ENCODE results near the gene SLC25A11. TPM values are rescaled to one million over a fixed set of nuclear protein-coding genes. Genes with fewer than 3 reads are reported as not detected.
A peak's percentile ranks its signal among the peaks of the same experiment; 100 is the strongest.

SLC25A11 gene
- total RNA-seq, 1 donor from 2014 or later, result 47.5 TPM

DNA sequence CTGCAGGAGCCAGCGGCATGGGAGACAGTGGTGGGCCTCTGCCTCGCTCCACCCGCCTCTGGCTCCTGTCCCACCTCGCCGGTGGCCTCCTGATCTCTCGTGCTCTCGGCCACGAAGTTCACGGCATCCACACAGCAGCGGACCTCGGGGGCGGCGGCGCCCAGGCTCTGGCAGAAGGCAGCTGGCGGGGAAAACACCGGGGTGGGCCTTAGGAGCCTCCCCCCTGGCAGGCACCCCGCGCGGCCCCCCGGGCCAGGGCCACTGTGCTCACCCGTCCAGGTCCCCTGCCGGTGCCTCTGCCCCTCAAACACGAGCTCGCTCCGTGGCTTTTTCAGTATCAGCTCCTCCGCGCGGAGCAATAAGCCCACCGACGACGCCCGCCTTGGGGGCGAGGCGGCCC, 40.9 kb downstream of the SLC25A11 start:
- Mint-ChIP-seq H3K9me3 (ENCODE audit: unreplicated experiment) (no peaks in the 10 kb centered on the region), H3K27ac (ENCODE audit: unreplicated experiment) (no peak overlapping the region), H3K27me3 (ENCODE audit: unreplicated experiment) (peaks cover 26% of the 10 kb centered on the region), H3K4me3 (ENCODE audit: unreplicated experiment) (peak overlapping the region; percentile 87), H3K36me3 (ENCODE audit: low read depth, unreplicated experiment) (peaks cover 25% of the 10 kb centered on the region), H3K4me1 (ENCODE audit: unreplicated experiment) (peaks cover 10% of the 10 kb centered on the region)
- DNase-seq (ENCODE audit: low spot score), result no peak
- TF ChIP-seq, protein P1, sequence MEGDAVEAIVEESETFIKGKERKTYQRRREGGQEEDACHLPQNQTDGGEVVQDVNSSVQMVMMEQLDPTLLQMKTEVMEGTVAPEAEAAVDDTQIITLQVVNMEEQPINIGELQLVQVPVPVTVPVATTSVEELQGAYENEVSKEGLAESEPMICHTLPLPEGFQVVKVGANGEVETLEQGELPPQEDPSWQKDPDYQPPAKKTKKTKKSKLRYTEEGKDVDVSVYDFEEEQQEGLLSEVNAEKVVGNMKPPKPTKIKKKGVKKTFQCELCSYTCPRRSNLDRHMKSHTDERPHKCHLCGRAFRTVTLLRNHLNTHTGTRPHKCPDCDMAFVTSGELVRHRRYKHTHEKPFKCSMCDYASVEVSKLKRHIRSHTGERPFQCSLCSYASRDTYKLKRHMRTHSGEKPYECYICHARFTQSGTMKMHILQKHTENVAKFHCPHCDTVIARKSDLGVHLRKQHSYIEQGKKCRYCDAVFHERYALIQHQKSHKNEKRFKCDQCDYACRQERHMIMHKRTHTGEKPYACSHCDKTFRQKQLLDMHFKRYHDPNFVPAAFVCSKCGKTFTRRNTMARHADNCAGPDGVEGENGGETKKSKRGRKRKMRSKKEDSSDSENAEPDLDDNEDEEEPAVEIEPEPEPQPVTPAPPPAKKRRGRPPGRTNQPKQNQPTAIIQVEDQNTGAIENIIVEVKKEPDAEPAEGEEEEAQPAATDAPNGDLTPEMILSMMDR (IDR thresholded peaks at IDR 0.05; ENCODE audit: unreplicated experiment), result no peak

DNA sequence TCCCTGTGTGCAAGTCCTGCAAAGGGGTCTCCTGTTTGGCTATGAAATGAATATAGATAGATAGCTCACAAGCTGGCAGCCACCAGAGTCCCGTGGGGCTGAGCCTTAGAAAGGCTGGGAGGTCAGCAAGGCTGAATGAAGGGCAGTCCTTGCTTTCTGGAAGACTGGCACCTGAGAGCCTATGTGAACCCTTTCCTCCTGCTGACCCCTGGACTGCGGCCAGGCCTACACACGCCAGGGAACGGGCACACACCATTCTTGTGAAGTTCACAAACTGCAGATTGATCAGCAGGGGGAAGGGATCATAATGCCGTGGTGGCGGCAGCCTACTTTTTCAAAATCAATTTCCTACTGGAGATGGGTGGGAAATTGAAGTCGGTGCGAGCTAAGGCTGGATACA, 41.5 kb downstream of the SLC25A11 start:
- TF ChIP-seq, protein P1 (IDR thresholded peaks at IDR 0.05; ENCODE audit: unreplicated experiment), result no peak
- Mint-ChIP-seq H3K27me3 (ENCODE audit: unreplicated experiment) (peaks cover 24% of the 10 kb centered on the region), H3K9me3 (ENCODE audit: unreplicated experiment) (no peaks in the 10 kb centered on the region), H3K27ac (ENCODE audit: unreplicated experiment) (no peak overlapping the region), H3K4me3 (ENCODE audit: unreplicated experiment) (peak overlapping the region; percentile 87), H3K4me1 (ENCODE audit: unreplicated experiment) (peaks cover 10% of the 10 kb centered on the region), H3K36me3 (ENCODE audit: low read depth, unreplicated experiment) (peaks cover 25% of the 10 kb centered on the region)
- no peak for DNase-seq (ENCODE audit: low spot score)

DNA sequence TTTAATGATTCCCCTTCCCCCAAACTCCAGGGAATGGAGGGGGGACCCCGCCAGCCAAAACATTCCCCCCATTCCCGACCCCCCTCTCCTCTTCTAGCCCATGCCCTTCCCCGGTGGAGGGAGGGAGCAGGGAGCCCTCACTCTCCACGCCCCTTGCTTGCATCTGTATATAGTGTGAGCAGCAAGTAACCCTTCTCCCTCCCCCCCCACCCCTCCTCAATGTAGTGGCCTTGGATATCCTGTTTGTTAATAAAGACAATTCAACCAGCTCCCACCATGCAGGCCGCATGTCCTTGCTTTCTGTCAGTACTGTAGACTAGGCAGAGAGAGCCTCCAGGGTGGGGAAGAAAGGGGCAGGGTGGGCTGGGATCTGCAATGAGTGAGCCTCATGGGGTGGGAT, 42.1 kb downstream of the SLC25A11 start:
- peaks cover 25% of the 10 kb centered on the region for H3K36me3 Mint-ChIP-seq (ENCODE audit: low read depth, unreplicated experiment)
- no peak overlapping the region for H3K27ac Mint-ChIP-seq (ENCODE audit: unreplicated experiment)
- TF ChIP-seq, protein P1 (IDR thresholded peaks at IDR 0.05; ENCODE audit: unreplicated experiment), result no peak
- DNase-seq (ENCODE audit: low spot score), result no peak
- no peak overlapping the region for H3K4me3 Mint-ChIP-seq (ENCODE audit: unreplicated experiment)
- H3K4me1 Mint-ChIP-seq (ENCODE audit: unreplicated experiment), result peaks cover 10% of the 10 kb centered on the region
- H3K27me3 Mint-ChIP-seq (ENCODE audit: unreplicated experiment), result peaks cover 24% of the 10 kb centered on the region
- H3K9me3 Mint-ChIP-seq (ENCODE audit: unreplicated experiment), result no peaks in the 10 kb centered on the region

DNA sequence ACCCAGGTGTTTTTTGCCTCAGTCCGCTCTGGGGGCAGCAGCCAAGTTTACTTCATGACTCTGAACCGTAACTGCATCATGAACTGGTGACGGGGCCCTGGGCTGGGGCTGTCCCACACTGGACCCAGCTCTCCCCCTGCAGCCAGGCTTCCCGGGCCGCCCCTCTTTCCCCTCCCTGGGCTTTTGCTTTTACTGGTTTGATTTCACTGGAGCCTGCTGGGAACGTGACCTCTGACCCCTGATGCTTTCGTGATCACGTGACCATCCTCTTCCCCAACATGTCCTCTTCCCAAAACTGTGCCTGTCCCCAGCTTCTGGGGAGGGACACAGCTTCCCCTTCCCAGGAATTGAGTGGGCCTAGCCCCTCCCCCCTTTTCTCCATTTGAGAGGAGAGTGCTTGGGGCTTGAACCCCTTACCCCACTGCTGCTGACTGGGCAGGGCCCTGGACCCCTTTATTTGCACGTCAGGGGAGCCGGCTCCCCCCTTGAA, 42.6 kb downstream of the SLC25A11 start:
- Mint-ChIP-seq H3K36me3 (ENCODE audit: low read depth, unreplicated experiment) (peaks cover 25% of the 10 kb centered on the region), H3K27ac (ENCODE audit: unreplicated experiment) (peak overlapping the region; percentile 63), H3K9me3 (ENCODE audit: unreplicated experiment) (no peaks in the 10 kb centered on the region), H3K27me3 (ENCODE audit: unreplicated experiment) (peaks cover 23% of the 10 kb centered on the region), H3K4me1 (ENCODE audit: unreplicated experiment) (peaks cover 10% of the 10 kb centered on the region), H3K4me3 (ENCODE audit: unreplicated experiment) (peak overlapping the region; percentile 66)
- TF ChIP-seq, protein P1 (IDR thresholded peaks at IDR 0.05; ENCODE audit: unreplicated experiment), result no peak
- no peak for DNase-seq (ENCODE audit: low spot score)

- no peak for DNase-seq (ENCODE audit: low spot score)
- Mint-ChIP-seq H3K9me3 (ENCODE audit: unreplicated experiment) (no peaks in the 10 kb centered on the region), H3K27ac (ENCODE audit: unreplicated experiment) (no peak overlapping the region), H3K27me3 (ENCODE audit: unreplicated experiment) (peaks cover 22% of the 10 kb centered on the region), H3K36me3 (ENCODE audit: low read depth, unreplicated experiment) (peaks cover 25% of the 10 kb centered on the region), H3K4me3 (ENCODE audit: unreplicated experiment) (peak overlapping the region; percentile 66), H3K4me1 (ENCODE audit: unreplicated experiment) (peaks cover 10% of the 10 kb centered on the region)
- TF ChIP-seq, protein P1 (IDR thresholded peaks at IDR 0.05; ENCODE audit: unreplicated experiment), result no peak
Observed at GRCh38 chr17:4896332-4897197, 43.3 kb downstream of the SLC25A11 start.

Measured in endothelial cell (in vitro differentiated cells).